Naive thymus-derived CD4-positive, alpha-beta T cell (primary cell): ENCODE results near the gene PPRC1. TPM values are rescaled to one million over a fixed set of nuclear protein-coding genes. Genes with fewer than 3 reads are reported as not detected.
A peak's percentile ranks its signal among the peaks of the same experiment; 100 is the strongest.

Experiments
- ATAC-seq: fragments of 150-1000 bp; cut with Tn5 transposase; 2 replicates; pipeline ENCODE4 v1.10.0; 2021; ENCODE audit warnings: mild to moderate bottlenecking, moderate library complexity
- CTCF ChIA-PET: fragments of 350-600 bp; sonication (Branson Sonifier 250); formaldehyde crosslinking; loops from one replicate; lab custom pipeline; 2021; ENCODE audit warnings: antibody characterized with exemption; lab: Charles Lee
- POLR2A ChIA-PET: fragments of 350-600 bp; sonication (Branson Sonifier 250); formaldehyde crosslinking; loops from one replicate; lab custom pipeline; 2021; ENCODE audit warnings: antibody characterized with exemption, inconsistent platforms; lab: Charles Lee
- DNase-seq, 9 donors: peaks; one replicate each; pipeline versions ENCODE4 v3.0.0 to v3.0.0-alpha.2; 2020 to 2022; ENCODE audit warnings: mixed read lengths in 1 of 9
- H3K27ac ChIP-seq: one replicate; pipeline ENCODE4 v1.7.0; 2013; ENCODE audit warnings: mild to moderate bottlenecking, low read depth, low read length, moderate library complexity
- H3K27me3 ChIP-seq, 2 donors: one replicate each; pipeline ENCODE4 v1.7.0; 2013; ENCODE audit warnings: low read length in 2 of 2, mild to moderate bottlenecking in 2 of 2, moderate library complexity in 2 of 2; ENCODE audit not compliant: control insufficient read depth in 2 of 2, insufficient read depth in 2 of 2
- H3K36me3 ChIP-seq, 3 experiments: 1 replicate in 2 of 3; 2 replicates in 1 of 3; pipeline ENCODE4 v1.7.0; 2013; ENCODE audit warnings: low read length in 3 of 3, mild to moderate bottlenecking in 3 of 3, moderate library complexity in 1 of 3; ENCODE audit not compliant: insufficient read depth in 3 of 3, control insufficient read depth in 2 of 3
- H3K4me1 ChIP-seq, 2 donors: one replicate each; pipeline ENCODE4 v1.7.0; 2013; ENCODE audit warnings: low read length in 2 of 2, mild to moderate bottlenecking in 2 of 2, moderate library complexity in 1 of 2; ENCODE audit not compliant: control insufficient read depth in 2 of 2, insufficient read depth in 2 of 2
- H3K4me3 ChIP-seq: 2 replicates; pipeline ENCODE4 v1.7.0; 2013; ENCODE audit warnings: mild to moderate bottlenecking, low read length
- H3K9me3 ChIP-seq, 3 experiments: 1 replicate in 2 of 3; 2 replicates in 1 of 3; pipeline ENCODE4 v1.7.0; 2013; ENCODE audit warnings: low read length in 3 of 3; ENCODE audit not compliant: control insufficient read depth in 2 of 3
- H3K27ac Mint-ChIP-seq, 9 donors: one replicate each; pipeline ENCODE4 v1.8.0; 2020 to 2022; ENCODE audit warnings: mixed read lengths in 9 of 9, mild to moderate bottlenecking in 8 of 9, moderate library complexity in 5 of 9, inconsistent platforms in 2 of 9
- H3K27me3 Mint-ChIP-seq, 5 donors: one replicate each; pipeline ENCODE4 v1.8.0; 2021 to 2022; ENCODE audit warnings: mixed read lengths in 5 of 5, mild to moderate bottlenecking in 1 of 5
- H3K36me3 Mint-ChIP-seq, 5 donors: one replicate each; pipeline ENCODE4 v1.8.0; 2020 to 2022; ENCODE audit warnings: mixed read lengths in 5 of 5, mild to moderate bottlenecking in 3 of 5, inconsistent platforms in 1 of 5
- H3K4me1 Mint-ChIP-seq, 7 donors: one replicate each; pipeline ENCODE4 v1.8.0; 2020 to 2022; ENCODE audit warnings: mixed read lengths in 7 of 7, mild to moderate bottlenecking in 3 of 7, inconsistent platforms in 1 of 7
- H3K4me3 Mint-ChIP-seq, 10 donors: one replicate each; pipeline ENCODE4 v1.8.0; 2020 to 2022; ENCODE audit warnings: mild to moderate bottlenecking in 10 of 10, mixed read lengths in 10 of 10, moderate library complexity in 6 of 10, inconsistent platforms in 2 of 10
- H3K9me3 Mint-ChIP-seq, 11 donors: one replicate each; pipeline ENCODE4 v1.8.0; 2020 to 2022; ENCODE audit warnings: mixed read lengths in 11 of 11, mild to moderate bottlenecking in 4 of 11, inconsistent platforms in 1 of 11, moderate library complexity in 1 of 11
- intact Hi-C, 2 donors: fragments of 100-400 bp; cut with micrococcal nuclease; formaldehyde crosslinking; loops; one replicate each; pipeline ENCODE4 v1.15.1; 2023
- polyA plus RNA-seq, 2 donors: library from polyadenylated mRNA; unstranded; fragments of 300-500 nt; fragmentation: Illumina TruSeq; gene quantifications; one replicate each; pipeline ENCODE4 v1.2.3, GENCODE V29; 2021
- total RNA-seq, 6 experiments: library from RNA in 5 of 6; stranded (reverse) in 5 of 6; gene quantifications; 1 replicate in 5 of 6; 2 replicates in 1 of 6; pipeline ENCODE4 v1.2.3 and lab custom pipeline; 2021 to 2026

The PPRC1 gene
- total and polyA plus RNA-seq, 7 experiments from 2014 or later = 9.7 to 56.5 (median 35.7) TPM

DNA sequence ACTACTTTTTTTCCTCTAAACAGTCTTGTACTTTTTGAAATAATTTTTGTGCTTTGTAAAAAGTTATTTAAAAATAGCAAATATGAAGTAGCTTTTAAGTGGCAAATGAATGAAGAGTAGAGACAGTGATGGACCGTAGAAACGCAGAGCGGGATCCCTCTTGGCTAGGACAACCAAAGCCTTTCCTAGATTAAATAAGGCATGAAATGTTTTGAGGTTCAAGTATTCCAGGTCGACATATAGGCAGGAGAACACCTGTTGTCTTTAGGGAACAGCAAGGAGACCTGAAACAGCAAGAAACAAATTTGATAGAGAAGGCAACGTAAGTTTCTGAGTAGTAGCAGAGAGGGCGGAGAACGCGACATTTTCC is 662 bp upstream of the PPRC1 start:
- H3K4me3 Mint-ChIP-seq = peak overlapping the region; percentile 90 to 99 (median 98)
- peak overlapping the region; percentile 89 to 99 (median 96) for H3K27ac Mint-ChIP-seq
- Histone ChIP-seq H3K27ac (peak overlapping the region; percentile 89), H3K4me3 (peak overlapping the region; percentile 80), H3K9me3 (no peaks in the 10 kb centered on the region), H3K27me3 (no peaks in the 10 kb centered on the region), H3K36me3 (peaks cover 0 to 7% (median 0%) of the 10 kb centered on the region in 3 experiments), H3K4me1 (peaks cover 15 to 26% of the 10 kb centered on the region in 2 donors)
- H3K36me3 Mint-ChIP-seq = peaks cover 0 to 4% (median 0%) of the 10 kb centered on the region in 5 donors
- peaks cover 29 to 47% (median 41%) of the 10 kb centered on the region in 7 donors for H3K4me1 Mint-ChIP-seq
- intact Hi-C loops = loop anchor here (1.0 to 5.0 kb wide), 24 partner anchors 12 to 1235 kb away; partner anchors contain the start of genes ACTR1A (in 2 of the 2), ARMH3 (in 2 of the 2), BORCS7 (in 2 of the 2) and GBF1 (in 2 of the 2)
- no peak for DNase-seq
- H3K9me3 Mint-ChIP-seq = no peaks in the 10 kb centered on the region
- CTCF ChIA-PET = interaction anchor here (0.5 to 2.2 kb wide), 11 partner anchors 10 to 1164 kb away, joined by 3 to 12 read pairs (median 4); partner anchors contain the start of gene NOLC1
- POLR2A ChIA-PET = interaction anchor here (0.6 to 2.0 kb wide), 13 partner anchors 9 to 513 kb away, joined by 3 to 15 read pairs (median 7); partner anchors contain the start of genes HPS6, LDB1, NOLC1 and OGA
- ATAC-seq = no peak
- H3K27me3 Mint-ChIP-seq = no peaks in the 10 kb centered on the region

DNA sequence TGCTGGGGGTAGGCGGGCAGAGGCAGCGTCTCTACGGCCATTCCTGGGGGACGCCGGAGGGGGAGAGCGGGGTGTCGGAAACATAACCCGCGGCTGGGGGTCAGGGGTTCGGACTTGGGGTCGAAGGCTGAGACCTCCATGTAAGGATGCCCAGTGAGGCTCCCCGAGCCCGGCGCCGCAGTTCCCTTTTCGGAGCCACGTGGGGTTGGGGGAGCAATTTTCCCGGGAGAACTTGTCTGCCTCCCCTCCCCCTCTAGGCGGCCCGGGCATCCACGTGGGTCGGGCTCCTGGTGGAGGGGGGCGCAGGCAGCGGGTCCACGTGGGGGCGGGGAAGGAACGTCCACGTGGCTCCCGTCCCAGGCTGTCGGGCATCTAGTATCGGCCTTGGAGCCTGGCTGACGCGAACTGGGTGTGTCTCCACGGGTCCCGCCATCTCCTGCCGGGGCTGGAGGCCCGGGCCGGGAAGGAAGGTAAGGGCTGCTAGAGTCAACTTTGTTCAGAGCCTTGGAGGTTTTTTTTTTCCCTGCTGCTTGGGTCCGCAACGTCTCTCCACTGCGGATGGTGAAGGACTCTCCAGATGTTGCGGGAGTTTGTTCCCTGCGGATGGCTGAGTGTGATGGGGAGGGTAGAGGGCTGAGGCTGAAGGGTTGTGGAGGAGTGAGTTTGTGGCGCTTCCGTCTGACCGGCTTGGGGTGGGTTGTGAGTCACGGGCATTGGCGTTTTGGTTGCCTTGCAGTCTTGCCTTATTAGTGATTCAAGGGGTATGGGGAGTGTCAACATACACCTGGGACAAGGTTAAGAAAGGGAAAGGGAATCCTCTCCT is 744 bp downstream of the PPRC1 start:
- peaks cover 0 to 5% (median 0%) of the 10 kb centered on the region in 5 donors for H3K36me3 Mint-ChIP-seq
- Histone ChIP-seq H3K4me1 (peaks cover 15 to 26% of the 10 kb centered on the region in 2 donors), H3K27me3 (no peaks in the 10 kb centered on the region), H3K9me3 (no peaks in the 10 kb centered on the region), H3K27ac (peak overlapping the region; percentile 89), H3K4me3 (peak overlapping the region; percentile 80), H3K36me3 (peaks cover 0 to 19% (median 8%) of the 10 kb centered on the region in 3 experiments)
- H3K9me3 Mint-ChIP-seq = no peaks in the 10 kb centered on the region
- intact Hi-C loops = loop anchor here (1.0 to 5.0 kb wide), 14 partner anchors 19 to 1234 kb away; partner anchors contain the start of genes BORCS7 (in 2 of the 2), OGA (in 2 of the 2), TAF5 (in 2 of the 2) and ARL3 (in 1 of the 2)
- H3K27me3 Mint-ChIP-seq = no peaks in the 10 kb centered on the region
- peak overlapping the region; percentile 89 to 99 (median 96) for H3K27ac Mint-ChIP-seq
- peaks cover 29 to 53% (median 47%) of the 10 kb centered on the region in 7 donors for H3K4me1 Mint-ChIP-seq
- POLR2A ChIA-PET = interaction anchor here (0.7 to 2.0 kb wide), 2 partner anchors 19 to 25 kb away, joined by 3 to 6 read pairs; partner anchors contain the start of gene NOLC1
- peak overlapping the region; percentile 90 to 99 (median 98) for H3K4me3 Mint-ChIP-seq
- ATAC-seq (no peak), DNase-seq (peak in 4 of 9 donors; percentile 26 to 75 (median 28))
- CTCF ChIA-PET = no interaction called here

DNA sequence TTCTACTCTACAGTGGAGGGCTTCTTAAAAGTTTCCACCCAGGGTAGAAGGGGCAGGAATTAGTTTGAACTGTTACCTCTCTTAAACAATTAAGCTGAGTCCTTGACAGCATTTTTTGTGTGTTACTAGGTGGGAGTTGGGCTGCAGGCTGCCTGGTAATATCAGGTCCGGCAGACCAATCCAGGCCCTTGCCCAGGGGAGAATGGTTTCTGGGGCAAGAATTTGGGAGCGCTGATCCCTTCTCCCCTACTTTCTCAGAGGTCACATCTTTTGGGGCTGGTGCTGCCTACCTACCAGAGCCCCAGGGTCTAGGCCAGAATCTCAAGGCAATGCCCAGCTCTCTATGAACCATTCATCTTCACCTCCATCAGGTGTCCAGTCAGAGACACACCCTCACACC is 1.6 kb downstream of the PPRC1 start:
- DNase-seq = no peak
- peak overlapping the region; percentile 90 to 99 (median 98) for H3K4me3 Mint-ChIP-seq
- Histone ChIP-seq H3K4me1 (peaks cover 15 to 26% of the 10 kb centered on the region in 2 donors), H3K36me3 (peaks cover 0 to 27% (median 9%) of the 10 kb centered on the region in 3 experiments), H3K27ac (peak overlapping the region; percentile 89), H3K4me3 (peak overlapping the region; percentile 80), H3K27me3 (no peaks in the 10 kb centered on the region), H3K9me3 (no peaks in the 10 kb centered on the region)
- H3K9me3 Mint-ChIP-seq = no peaks in the 10 kb centered on the region
- H3K27me3 Mint-ChIP-seq = no peaks in the 10 kb centered on the region
- peaks cover 0 to 14% (median 5%) of the 10 kb centered on the region in 5 donors for H3K36me3 Mint-ChIP-seq
- no peak for ATAC-seq
- H3K27ac Mint-ChIP-seq = peak overlapping the region in 8 of 9 donors; percentile 84 to 96 (median 92)
- POLR2A ChIA-PET = interaction anchor here (1.2 to 2.0 kb wide), 3 partner anchors 11 to 18 kb away, joined by 5 to 6 read pairs (median 6); partner anchors contain the start of gene NOLC1
- peaks cover 29 to 53% (median 47%) of the 10 kb centered on the region in 7 donors for H3K4me1 Mint-ChIP-seq
- CTCF ChIA-PET = no interaction called here
- intact Hi-C loops = loop anchor here (5.0 kb wide), 8 partner anchors 302 to 1233 kb away; partner anchors contain the start of genes OGA (in 2 of the 2), TAF5 (in 2 of the 2), BORCS7 (in 1 of the 2) and BTRC (in 1 of the 2)

DNA sequence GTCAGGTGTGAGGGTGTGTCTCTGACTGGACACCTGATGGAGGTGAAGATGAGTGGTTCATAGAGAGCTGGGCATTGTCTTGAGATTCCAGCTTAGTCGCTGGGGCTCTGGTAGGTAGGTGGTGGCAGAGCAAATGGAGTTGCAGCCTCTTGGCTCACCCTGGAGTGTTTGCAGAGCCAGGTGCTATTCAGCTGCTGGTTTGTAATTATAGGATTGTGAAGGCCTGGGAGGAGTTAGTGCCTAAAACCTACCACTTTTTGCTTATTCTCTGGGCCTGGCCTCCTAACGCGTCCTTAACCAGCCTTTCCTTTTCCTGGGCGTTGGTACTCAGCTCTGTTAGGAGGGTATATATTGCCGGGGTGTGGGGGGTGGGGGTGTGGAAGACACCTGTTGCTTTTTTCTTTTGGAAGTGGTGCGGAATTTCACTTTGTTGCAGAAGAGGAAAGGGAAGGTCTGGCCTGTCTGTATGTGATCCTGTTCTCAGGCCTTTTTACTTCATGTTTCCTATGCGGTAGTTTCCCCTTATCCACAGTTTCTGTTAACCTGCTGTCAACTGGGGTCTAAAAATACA is 3.2 kb downstream of the PPRC1 start:
- no peak overlapping the region for H3K27ac ChIP-seq
- H3K27me3 Mint-ChIP-seq = no peaks in the 10 kb centered on the region
- H3K36me3 ChIP-seq = peaks cover 0 to 44% (median 18%) of the 10 kb centered on the region in 3 experiments
- H3K4me3 Mint-ChIP-seq = peak overlapping the region in 6 of 10 donors; percentile 4 to 55 (median 32)
- no peak overlapping the region for H3K4me3 ChIP-seq
- peaks cover 0 to 25% (median 5%) of the 10 kb centered on the region in 5 donors for H3K36me3 Mint-ChIP-seq
- no peaks in the 10 kb centered on the region for H3K27me3 ChIP-seq
- no peak for DNase-seq
- ChIA-PET POLR2A (interaction anchor here (0.8 to 2.0 kb wide), 3 partner anchors 10 to 288 kb away, joined by 3 to 6 read pairs (median 6); partner anchors contain the start of gene NOLC1), CTCF (interaction anchor here (0.7 kb wide), 1 partner anchor 295 kb away, joined by 4 read pairs; no protein-coding TSS in a partner anchor)
- no peak for ATAC-seq
- intact Hi-C loops = no loop called here
- no peaks in the 10 kb centered on the region for H3K9me3 Mint-ChIP-seq
- no peaks in the 10 kb centered on the region for H3K9me3 ChIP-seq
- peaks cover 33 to 53% (median 47%) of the 10 kb centered on the region in 7 donors for H3K4me1 Mint-ChIP-seq
- peak overlapping the region in 7 of 9 donors; percentile 12 to 95 (median 49) for H3K27ac Mint-ChIP-seq
- H3K4me1 ChIP-seq = peaks cover 15 to 26% of the 10 kb centered on the region in 2 donors

DNA sequence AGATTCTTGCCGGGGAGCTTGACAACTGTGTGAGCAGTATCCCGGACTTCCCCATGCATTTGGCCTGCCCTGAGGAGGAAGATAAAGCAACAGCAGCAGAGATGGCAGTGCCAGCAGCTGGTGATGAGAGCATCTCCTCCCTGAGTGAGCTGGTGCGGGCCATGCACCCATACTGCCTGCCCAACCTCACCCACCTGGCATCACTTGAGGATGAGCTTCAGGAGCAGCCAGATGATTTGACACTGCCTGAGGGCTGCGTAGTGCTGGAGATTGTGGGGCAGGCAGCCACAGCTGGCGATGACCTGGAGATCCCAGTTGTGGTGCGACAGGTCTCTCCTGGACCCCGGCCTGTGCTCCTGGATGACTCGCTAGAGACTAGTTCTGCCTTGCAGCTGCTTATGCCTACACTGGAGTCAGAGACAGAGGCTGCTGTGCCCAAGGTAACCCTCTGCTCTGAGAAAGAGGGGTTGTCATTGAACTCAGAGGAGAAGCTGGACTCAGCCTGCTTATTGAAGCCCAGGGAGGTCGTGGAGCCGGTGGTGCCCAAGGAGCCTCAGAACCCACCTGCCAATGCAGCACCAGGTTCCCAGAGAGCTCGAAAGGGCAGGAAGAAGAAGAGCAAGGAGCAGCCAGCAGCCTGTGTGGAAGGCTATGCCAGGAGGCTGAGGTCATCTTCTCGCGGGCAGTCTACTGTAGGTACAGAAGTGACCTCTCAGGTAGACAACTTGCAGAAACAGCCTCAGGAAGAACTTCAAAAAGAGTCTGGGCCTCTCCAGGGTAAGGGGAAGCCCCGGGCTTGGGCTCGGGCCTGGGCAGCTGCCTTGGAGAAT is 6.7 kb downstream of the PPRC1 start:
- no peak overlapping the region for H3K27ac Mint-ChIP-seq
- intact Hi-C loops = no loop called here
- CTCF ChIA-PET = interaction anchor here (2.9 kb wide), 1 partner anchor 9 kb away, joined by 13 read pairs; no protein-coding TSS in a partner anchor

More for the DNA sequence above, 6.7 kb downstream of the PPRC1 start:
- Histone ChIP-seq H3K27me3 (no peaks in the 10 kb centered on the region), H3K4me3 (no peak overlapping the region), H3K36me3 (peaks cover 0 to 66% (median 24%) of the 10 kb centered on the region in 3 experiments), H3K4me1 (peaks cover under 1 to 17% of the 10 kb centered on the region in 2 donors), H3K9me3 (no peaks in the 10 kb centered on the region), H3K27ac (no peak overlapping the region)
- H3K36me3 Mint-ChIP-seq = peaks cover 4 to 49% (median 10%) of the 10 kb centered on the region in 5 donors
- DNase-seq (no peak), ATAC-seq (no peak)
- H3K4me1 Mint-ChIP-seq = peaks cover 19 to 31% (median 26%) of the 10 kb centered on the region in 7 donors
- H3K9me3 Mint-ChIP-seq = peaks cover 0 to 2% (median 0%) of the 10 kb centered on the region in 11 donors
- no peaks in the 10 kb centered on the region for H3K27me3 Mint-ChIP-seq
- POLR2A ChIA-PET = interaction anchor here (0.6 to 2.7 kb wide), 3 partner anchors 12 to 288 kb away, joined by 3 to 9 read pairs (median 3); partner anchors contain the start of gene NOLC1
- H3K4me3 Mint-ChIP-seq = no peak overlapping the region
